ENCODE results near the gene CUL5.

CUL5 gene

GRCh38 chr11:108069947-108070346, 61.2 kb downstream of the CUL5 start:
- no peaks in the 10 kb centered on the region for H3K27me3 ChIP-seq (ENCODE audit: low read depth, low read length)
- peaks cover 2% of the 10 kb centered on the region for H3K36me3 ChIP-seq (replicated peaks; ENCODE audit: low read depth, low read length)
- no peak overlapping the region for H3K9ac ChIP-seq (ENCODE audit: low read length)
- no peaks in the 10 kb centered on the region for H3K79me2 ChIP-seq (ENCODE audit: low read length)
- H3K4me3 ChIP-seq (ENCODE audit: low read length) = no peak overlapping the region
- TF ChIP-seq EZH2phosphoT487 (IDR thresholded peaks at IDR 0.05; ENCODE audit: low read depth) (no peak), CTCF (IDR thresholded peaks at IDR 0.05; ENCODE audit: low read depth, low read length) (no peak)
- no peaks in the 10 kb centered on the region for H4K20me1 ChIP-seq (ENCODE audit: insufficient read depth, low read length)
- H3K4me1 ChIP-seq (ENCODE audit: low read length) = no peaks in the 10 kb centered on the region
- H3K27ac ChIP-seq (ENCODE audit: low read length) = no peak overlapping the region
- no peak overlapping the region for H2AFZ ChIP-seq (ENCODE audit: low read depth, low read length)
- H3K4me2 ChIP-seq (ENCODE audit: low read length) = no peak overlapping the region
- no peaks in the 10 kb centered on the region for H3K9me3 ChIP-seq (ENCODE audit: insufficient read depth, low read length)

GRCh38 chr11:108084811-108085210, 76.1 kb downstream of the CUL5 start:
- no peak overlapping the region for H3K9ac ChIP-seq (ENCODE audit: low read length)

GRCh38 chr11:108085672-108086071, 77.0 kb downstream of the CUL5 start:
- no peak overlapping the region for H3K4me2 ChIP-seq (ENCODE audit: low read length)
- H4K20me1 ChIP-seq (ENCODE audit: insufficient read depth, low read length) = no peaks in the 10 kb centered on the region
- no peak overlapping the region for H3K9ac ChIP-seq (ENCODE audit: low read length)
- no peak overlapping the region for H2AFZ ChIP-seq (ENCODE audit: low read depth, low read length)
- H3K9me3 ChIP-seq (ENCODE audit: insufficient read depth, low read length) = no peaks in the 10 kb centered on the region
- TF ChIP-seq EZH2phosphoT487 (IDR thresholded peaks at IDR 0.05; ENCODE audit: low read depth) (no peak), CTCF (IDR thresholded peaks at IDR 0.05; ENCODE audit: low read depth, low read length) (no peak)
- no peak overlapping the region for H3K27ac ChIP-seq (ENCODE audit: low read length)
- no peak overlapping the region for H3K4me3 ChIP-seq (ENCODE audit: low read length)
- no peaks in the 10 kb centered on the region for H3K79me2 ChIP-seq (ENCODE audit: low read length)
- H3K27me3 ChIP-seq (ENCODE audit: low read depth, low read length) = no peaks in the 10 kb centered on the region
- no peaks in the 10 kb centered on the region for H3K4me1 ChIP-seq (ENCODE audit: low read length)
- no peaks in the 10 kb centered on the region for H3K36me3 ChIP-seq (replicated peaks; ENCODE audit: low read depth, low read length)

More at GRCh38 chr11:108084811-108085210, 76.1 kb downstream of the CUL5 start:
- Histone ChIP-seq H3K4me1 (ENCODE audit: low read length) (no peaks in the 10 kb centered on the region), H4K20me1 (ENCODE audit: insufficient read depth, low read length) (no peaks in the 10 kb centered on the region), H3K9me3 (ENCODE audit: insufficient read depth, low read length) (no peaks in the 10 kb centered on the region), H3K4me3 (ENCODE audit: low read length) (no peak overlapping the region), H2AFZ (ENCODE audit: low read depth, low read length) (no peak overlapping the region), H3K27me3 (ENCODE audit: low read depth, low read length) (no peaks in the 10 kb centered on the region), H3K4me2 (ENCODE audit: low read length) (no peak overlapping the region), H3K79me2 (ENCODE audit: low read length) (no peaks in the 10 kb centered on the region), H3K36me3 (replicated peaks; ENCODE audit: low read depth, low read length) (no peaks in the 10 kb centered on the region), H3K27ac (ENCODE audit: low read length) (no peak overlapping the region)
- TF ChIP-seq EZH2phosphoT487 (IDR thresholded peaks at IDR 0.05; ENCODE audit: low read depth) = no peak
- TF ChIP-seq CTCF (IDR thresholded peaks at IDR 0.05; ENCODE audit: low read depth, low read length) = no peak

GRCh38 chr11:108092134-108092533, 83.4 kb downstream of the CUL5 start:
- no peaks in the 10 kb centered on the region for H3K9me3 ChIP-seq (ENCODE audit: insufficient read depth, low read length)
- no peaks in the 10 kb centered on the region for H4K20me1 ChIP-seq (ENCODE audit: insufficient read depth, low read length)
- no peaks in the 10 kb centered on the region for H3K79me2 ChIP-seq (ENCODE audit: low read length)
- H3K27ac ChIP-seq (ENCODE audit: low read length) = no peak overlapping the region
- TF ChIP-seq CTCF (IDR thresholded peaks at IDR 0.05; ENCODE audit: low read depth, low read length) (no peak), EZH2phosphoT487 (IDR thresholded peaks at IDR 0.05; ENCODE audit: low read depth) (no peak)
- H2AFZ ChIP-seq (ENCODE audit: low read depth, low read length) = no peak overlapping the region
- H3K4me3 ChIP-seq (ENCODE audit: low read length) = no peak overlapping the region
- H3K9ac ChIP-seq (ENCODE audit: low read length) = no peak overlapping the region
- peaks cover 6% of the 10 kb centered on the region for H3K4me1 ChIP-seq (ENCODE audit: low read length)
- H3K36me3 ChIP-seq (replicated peaks; ENCODE audit: low read depth, low read length) = peaks cover 5% of the 10 kb centered on the region
- H3K4me2 ChIP-seq (ENCODE audit: low read length) = no peak overlapping the region
- H3K27me3 ChIP-seq (ENCODE audit: low read depth, low read length) = no peaks in the 10 kb centered on the region

Measured in OCI-LY3 (cell line).